C4-2B (cell line): Measurements from ENCODE around the gene PNRC1.

Experiments used
- H3K27ac ChIP-seq: fragments of 450-650 bp; 2 replicates; pipeline ENCODE4 v1.5.1; 2017
- ZFX ChIP-seq: fragments of 450-650 bp; IDR thresholded peaks from 2 replicates; pipeline ENCODE4 v1.6.1; 2017
- TF ChIP-seq, protein P1 (sequence below): fragments of 450-650 bp; conservative IDR thresholded peaks from 2 replicates; pipeline ENCODE4 v1.5.1; 2017; ENCODE audit warnings: mild to moderate bottlenecking

The PNRC1 gene

DNA sequence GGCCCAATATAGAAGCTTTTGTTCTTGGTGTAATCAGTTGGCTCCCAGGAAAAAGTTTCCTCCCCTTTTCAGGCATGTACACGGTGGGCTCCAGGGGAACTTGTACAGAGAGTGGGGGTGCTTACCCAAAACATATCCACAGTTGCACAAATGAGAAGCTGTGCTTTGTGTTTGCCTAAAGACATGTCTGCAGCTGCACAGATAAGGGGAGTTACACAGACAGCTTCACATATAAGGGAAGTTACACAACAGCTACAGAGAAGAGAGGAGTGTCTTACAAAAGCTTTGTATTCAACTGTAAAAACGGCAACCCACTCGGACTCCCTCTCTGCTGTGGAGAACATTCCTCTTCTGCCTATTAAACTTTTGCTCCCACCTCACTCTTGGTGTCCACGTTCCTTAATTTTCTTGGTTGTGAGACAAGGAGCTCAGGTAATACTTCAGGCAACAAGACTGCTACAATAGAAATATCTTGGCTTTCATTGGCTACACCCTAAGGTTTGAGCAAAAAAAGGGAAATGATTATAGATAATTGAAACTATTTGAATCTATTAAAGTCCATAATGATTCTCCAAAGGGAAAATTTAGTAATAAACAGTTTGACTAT lies 7.4 kb upstream of the PNRC1 start:
- TF ChIP-seq, protein P1, sequence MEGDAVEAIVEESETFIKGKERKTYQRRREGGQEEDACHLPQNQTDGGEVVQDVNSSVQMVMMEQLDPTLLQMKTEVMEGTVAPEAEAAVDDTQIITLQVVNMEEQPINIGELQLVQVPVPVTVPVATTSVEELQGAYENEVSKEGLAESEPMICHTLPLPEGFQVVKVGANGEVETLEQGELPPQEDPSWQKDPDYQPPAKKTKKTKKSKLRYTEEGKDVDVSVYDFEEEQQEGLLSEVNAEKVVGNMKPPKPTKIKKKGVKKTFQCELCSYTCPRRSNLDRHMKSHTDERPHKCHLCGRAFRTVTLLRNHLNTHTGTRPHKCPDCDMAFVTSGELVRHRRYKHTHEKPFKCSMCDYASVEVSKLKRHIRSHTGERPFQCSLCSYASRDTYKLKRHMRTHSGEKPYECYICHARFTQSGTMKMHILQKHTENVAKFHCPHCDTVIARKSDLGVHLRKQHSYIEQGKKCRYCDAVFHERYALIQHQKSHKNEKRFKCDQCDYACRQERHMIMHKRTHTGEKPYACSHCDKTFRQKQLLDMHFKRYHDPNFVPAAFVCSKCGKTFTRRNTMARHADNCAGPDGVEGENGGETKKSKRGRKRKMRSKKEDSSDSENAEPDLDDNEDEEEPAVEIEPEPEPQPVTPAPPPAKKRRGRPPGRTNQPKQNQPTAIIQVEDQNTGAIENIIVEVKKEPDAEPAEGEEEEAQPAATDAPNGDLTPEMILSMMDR = no peak
- TF ChIP-seq ZFX = no peak
- H3K27ac ChIP-seq = no peak overlapping the region

DNA sequence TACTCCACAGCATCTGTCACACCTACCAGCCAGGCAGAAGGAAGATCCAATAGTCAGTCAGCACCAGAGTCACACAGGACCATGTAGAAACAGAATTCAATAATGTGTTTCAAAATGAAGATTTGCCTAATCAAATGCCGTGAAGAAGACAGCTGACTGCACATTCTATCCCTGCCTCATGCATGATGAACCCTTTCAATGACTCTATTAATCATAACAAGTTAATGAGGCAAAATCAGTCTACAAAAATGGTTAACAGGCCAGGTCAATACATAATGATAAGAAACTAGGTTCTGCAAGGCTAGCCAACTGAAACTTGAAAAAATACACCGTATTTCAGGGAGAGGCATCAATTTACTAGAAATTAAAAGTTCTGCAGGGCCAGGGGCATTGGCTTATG lies 6.7 kb upstream of the PNRC1 start:
- H3K27ac ChIP-seq = no peak overlapping the region
- TF ChIP-seq ZFX = no peak
- TF ChIP-seq, protein P1 = no peak

DNA sequence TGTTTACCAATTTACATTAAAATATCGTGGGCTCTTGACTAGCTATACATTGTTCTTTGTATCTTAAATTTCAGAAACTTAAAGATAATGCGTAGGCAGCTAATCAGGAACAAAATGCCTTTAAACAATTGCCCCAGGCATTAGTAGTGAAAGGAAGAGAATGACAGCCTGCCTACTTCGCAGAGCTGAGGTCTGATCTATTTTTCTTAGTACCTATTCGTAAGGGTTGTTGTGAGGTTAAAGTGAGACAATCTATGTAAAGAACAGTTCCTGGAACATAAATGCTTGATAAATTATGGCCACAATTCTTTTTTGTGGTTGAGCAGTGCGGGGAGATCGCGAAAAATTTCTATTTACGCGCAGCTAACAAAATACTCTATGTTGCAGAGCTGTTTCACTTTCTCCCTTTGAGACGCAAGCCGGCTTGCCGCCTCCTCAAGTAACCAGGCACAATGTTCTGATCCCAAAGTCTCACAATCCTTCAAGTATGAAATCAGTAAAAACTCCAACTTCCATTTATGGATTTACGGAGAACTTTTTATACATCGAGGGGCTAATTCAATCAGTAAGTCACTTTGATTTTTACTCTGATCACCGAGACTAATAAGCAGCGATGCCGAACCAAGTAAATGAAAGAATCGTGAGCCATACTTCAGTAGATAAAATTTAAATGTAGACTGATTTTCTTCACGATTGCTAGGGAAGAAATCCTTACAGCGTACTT lies 878 bp upstream of the PNRC1 start:
- TF ChIP-seq ZFX = no peak
- TF ChIP-seq, protein P1 = no peak

DNA sequence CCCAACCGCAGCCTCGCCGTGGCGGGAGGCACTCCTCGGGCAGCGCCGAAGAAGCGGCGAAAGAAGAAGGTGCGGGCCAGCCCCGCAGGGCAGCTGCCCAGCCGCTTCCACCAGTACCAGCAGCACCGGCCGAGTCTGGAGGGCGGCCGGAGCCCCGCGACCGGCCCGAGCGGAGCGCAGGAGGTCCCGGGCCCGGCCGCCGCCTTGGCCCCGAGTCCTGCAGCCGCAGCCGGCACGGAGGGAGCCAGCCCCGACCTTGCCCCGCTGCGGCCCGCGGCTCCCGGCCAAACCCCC lies 525 bp downstream of the PNRC1 start:
- H3K27ac ChIP-seq = peak overlapping the region; percentile 85

More for the DNA sequence above, 878 bp upstream of the PNRC1 start:
- peak overlapping the region; percentile 85 for H3K27ac ChIP-seq

DNA sequence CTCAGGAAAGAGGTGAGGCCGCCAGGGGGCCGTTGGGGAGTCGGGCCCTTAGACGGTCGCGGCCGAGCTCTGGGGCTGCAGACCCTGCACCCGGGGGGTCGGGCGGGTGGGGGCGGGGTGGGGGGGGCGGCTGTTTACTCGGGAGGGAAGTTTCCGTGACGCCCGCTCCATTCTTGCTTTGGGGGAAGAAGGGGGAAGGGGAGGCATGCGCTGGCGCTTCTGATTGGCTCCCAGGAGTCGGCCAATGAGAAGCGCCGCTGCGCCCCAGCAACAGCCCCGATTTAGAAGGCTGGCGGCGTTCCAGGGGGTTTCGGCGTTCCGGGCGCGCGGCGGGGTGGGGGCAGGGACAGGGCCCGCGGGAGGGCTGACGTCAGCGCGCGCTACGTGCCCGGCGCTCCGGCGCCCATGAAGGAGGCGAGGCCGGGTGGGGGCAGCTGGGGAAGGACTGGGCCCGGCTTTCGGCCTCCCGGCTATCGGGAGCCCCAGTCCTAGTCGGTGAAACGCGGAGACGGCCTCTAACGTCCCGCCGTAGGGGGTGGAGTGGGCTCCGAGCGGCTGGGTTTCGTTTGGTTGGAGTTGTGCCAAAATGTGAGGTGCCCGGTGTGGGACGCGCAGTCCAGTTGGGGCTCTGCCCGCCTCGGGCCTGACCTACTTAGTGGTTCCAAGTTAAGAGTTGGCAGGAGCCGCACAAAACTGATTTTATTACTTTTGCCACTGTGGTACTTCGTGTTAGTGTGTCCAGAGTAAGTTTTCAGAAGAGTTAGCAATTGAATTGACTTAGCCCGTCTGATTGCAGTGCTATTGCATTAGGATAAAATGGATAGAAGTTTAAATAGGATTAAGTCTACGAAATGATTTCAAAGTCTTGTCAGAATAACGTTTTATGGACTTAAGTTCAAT lies 1.1 kb downstream of the PNRC1 start:
- TF ChIP-seq ZFX = no peak
- TF ChIP-seq, protein P1 = no peak
- peak overlapping the region; percentile 85 for H3K27ac ChIP-seq

More for the DNA sequence above, 525 bp downstream of the PNRC1 start:
- TF ChIP-seq, protein P1 = no peak
- no peak for TF ChIP-seq ZFX

DNA sequence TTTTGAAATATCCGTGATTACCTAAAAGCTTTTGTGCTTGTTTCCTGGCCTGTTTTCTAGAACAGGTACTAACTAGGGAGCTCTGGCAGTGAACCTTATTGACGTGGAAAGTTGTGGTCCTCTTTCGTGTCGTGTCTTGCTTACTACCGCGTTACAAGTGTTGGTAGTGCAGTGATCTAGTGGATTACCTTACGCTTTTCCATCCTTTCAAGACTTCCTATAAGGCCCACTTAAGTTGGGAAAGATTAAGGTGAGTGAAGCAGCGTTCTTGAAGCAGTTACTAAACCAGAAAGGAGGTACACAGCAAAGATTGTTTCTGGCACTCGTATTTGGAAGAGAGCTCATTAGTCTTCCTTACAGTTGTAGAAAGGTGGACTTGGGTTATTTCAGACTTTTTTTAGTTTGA lies 1.9 kb downstream of the PNRC1 start:
- TF ChIP-seq, protein P1 = no peak
- TF ChIP-seq ZFX = no peak
- peak overlapping the region; percentile 52 for H3K27ac ChIP-seq

DNA sequence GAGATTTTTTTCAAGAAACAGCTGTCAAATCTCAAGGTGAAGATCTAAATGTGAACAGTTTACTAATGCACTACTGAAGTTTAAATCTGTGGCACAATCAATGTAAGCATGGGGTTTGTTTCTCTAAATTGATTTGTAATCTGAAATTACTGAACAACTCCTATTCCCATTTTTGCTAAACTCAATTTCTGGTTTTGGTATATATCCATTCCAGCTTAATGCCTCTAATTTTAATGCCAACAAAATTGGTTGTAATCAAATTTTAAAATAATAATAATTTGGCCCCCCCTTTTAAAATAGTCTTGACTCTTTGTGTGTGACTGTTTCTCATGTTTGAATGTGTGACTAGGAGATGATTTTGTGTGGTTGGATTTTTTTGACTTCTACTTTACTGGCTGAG lies 4.0 kb downstream of the PNRC1 start:
- no peak overlapping the region for H3K27ac ChIP-seq

More for the DNA sequence above, 4.0 kb downstream of the PNRC1 start:
- TF ChIP-seq, protein P1 = no peak
- TF ChIP-seq ZFX = no peak
